KBM-7 (cell line): Measurements from ENCODE around the gene BRPF3.
"Not testable (repeated sequence)": the region's sequence is repeated elsewhere in the genome, so short reads cannot be mapped to it uniquely, and the experiment has no call there.

Experiments used
- DNase-seq: peaks from one replicate; pipeline ENCODE4 v3.0.0-alpha.2; 2015
- in situ Hi-C: fragments of 300-500 bp; cut with MboI; formaldehyde crosslinking; loops from 2 replicates; pipeline ENCODE4 v1.14.3; 2020; ENCODE audit warnings: low sequenced_read_pairs, low pct_unique_long_range_greater_than_20kb, mixed read lengths

Gene BRPF3

GRCh38 chr6:36197739-36198221 lies 1.2 kb downstream of the BRPF3 start:
- in situ Hi-C loops = loop anchor here (10.0 kb wide), 1 partner anchor 73 kb away; no protein-coding TSS in a partner anchor
- no peak for DNase-seq

GRCh38 chr6:36198986-36199385 lies 2.4 kb downstream of the BRPF3 start:
- in situ Hi-C loops = loop anchor here (10.0 kb wide), 1 partner anchor 74 kb away; no protein-coding TSS in a partner anchor
- DNase-seq = no peak

- in situ Hi-C loops = no loop called here
- DNase-seq = no peak
Observed at GRCh38 chr6:36200154-36200891, 3.8 kb downstream of the BRPF3 start.

- in situ Hi-C loops = no loop called here
- DNase-seq = no peak
Observed at GRCh38 chr6:36200998-36201596, 4.6 kb downstream of the BRPF3 start.

GRCh38 chr6:36201612-36202011 lies 5.1 kb downstream of the BRPF3 start:
- in situ Hi-C loops = no loop called here
- no peak for DNase-seq

GRCh38 chr6:36202101-36202500 lies 5.6 kb downstream of the BRPF3 start:
- in situ Hi-C loops = no loop called here
- no peak for DNase-seq

GRCh38 chr6:36204068-36204753 lies 7.7 kb downstream of the BRPF3 start:
- in situ Hi-C loops = no loop called here
- DNase-seq = peak; percentile 82

- no peak for DNase-seq
- in situ Hi-C loops = no loop called here
Observed at GRCh38 chr6:36207155-36207554, 10.6 kb downstream of the BRPF3 start.

- no peak for DNase-seq
- in situ Hi-C loops = no loop called here
Observed at GRCh38 chr6:36209606-36210005, 13.1 kb downstream of the BRPF3 start.

- in situ Hi-C loops = no loop called here
- no peak for DNase-seq
Observed at GRCh38 chr6:36210182-36210581, 13.6 kb downstream of the BRPF3 start.

GRCh38 chr6:36210886-36211595 lies 14.5 kb downstream of the BRPF3 start:
- no peak for DNase-seq

GRCh38 chr6:36216559-36216958 lies 20.0 kb downstream of the BRPF3 start:
- in situ Hi-C loops = no loop called here
- DNase-seq = no peak

More at GRCh38 chr6:36210886-36211595, 14.5 kb downstream of the BRPF3 start:
- in situ Hi-C loops = no loop called here

- no peak for DNase-seq
- in situ Hi-C loops = no loop called here
Observed at GRCh38 chr6:36217188-36217587, 20.6 kb downstream of the BRPF3 start.

GRCh38 chr6:36217946-36218345 lies 21.4 kb downstream of the BRPF3 start:
- in situ Hi-C loops = no loop called here
- DNase-seq = no peak

GRCh38 chr6:36218516-36218915 lies 22.0 kb downstream of the BRPF3 start:
- in situ Hi-C loops, DNase-seq: not testable (repeated sequence)

GRCh38 chr6:36219081-36219480 lies 22.5 kb downstream of the BRPF3 start:
- no peak for DNase-seq
- in situ Hi-C loops = no loop called here

GRCh38 chr6:36220226-36220625 lies 23.7 kb downstream of the BRPF3 start:
- in situ Hi-C loops = no loop called here

GRCh38 chr6:36221674-36222073 lies 25.1 kb downstream of the BRPF3 start:
- in situ Hi-C loops = no loop called here
- DNase-seq = no peak

More at GRCh38 chr6:36220226-36220625, 23.7 kb downstream of the BRPF3 start:
- no peak for DNase-seq

GRCh38 chr6:36222924-36223323 lies 26.4 kb downstream of the BRPF3 start:
- in situ Hi-C loops = no loop called here
- no peak for DNase-seq
